Peyer's patch (tissue), 4 donors: ENCODE measurements around the gene ALB. TPM values are rescaled to one million over a fixed set of nuclear protein-coding genes. Genes with fewer than 3 reads are reported as not detected.

ENCODE experiments used
- DNase-seq, 3 donors: peaks; one replicate each; pipeline ENCODE4 v3.0.0-alpha.2; 2017 to 2019
- H3K27ac ChIP-seq, 4 donors: fragments of 200-600 bp; sonication (generic); one replicate each; pipeline ENCODE4 v1.5.1; 2016 to 2019
- H3K27me3 ChIP-seq, 2 donors: fragments of 200-600 bp; sonication (generic); one replicate each; pipeline ENCODE4 v1.5.1; 2019
- H3K36me3 ChIP-seq, 3 donors: fragments of 200-600 bp; sonication (generic); one replicate each; pipeline ENCODE4 v1.5.1; 2016 to 2019
- H3K4me1 ChIP-seq, 4 donors: fragments of 200-600 bp; sonication (generic); one replicate each; pipeline ENCODE4 v1.5.1; 2016 to 2019
- H3K4me3 ChIP-seq, 4 donors: fragments of 200-600 bp; sonication (generic); 1 replicate in 3 of 4; 2 replicates in 1 of 4; pipeline ENCODE4 v1.5.1; 2016 to 2019; ENCODE audit warnings: mild to moderate bottlenecking in 1 of 4
- H3K9me3 ChIP-seq, 4 donors: fragments of 200-600 bp; sonication (generic); one replicate each; pipeline ENCODE4 v1.5.1; 2016 to 2019; ENCODE audit warnings: mild to moderate bottlenecking in 1 of 4
- POLR2A ChIP-seq, 2 donors: fragments of 450-650 bp; IDR thresholded peaks; one replicate each; pipeline ENCODE4 v1.5.1; 2017; ENCODE audit warnings: antibody characterized with exemption in 2 of 2, mild to moderate bottlenecking in 2 of 2, moderate library complexity in 2 of 2
- total RNA-seq, 4 donors: library from RNA; depleted of rRNA; stranded (reverse); fragments of >200 nt; gene quantifications; one replicate each; pipeline ENCODE4 v1.1.0, GENCODE V29; 2016
- TF ChIP-seq, protein P1 (sequence below), 6 experiments: fragments of 450-650 bp in 4 of 6; fragments of 200-600 bp in 2 of 6; sonication (generic) in 1 of 6; IDR thresholded peaks; one replicate each; pipeline ENCODE4 v1.5.1; 2017 to 2019; ENCODE audit warnings: antibody characterized with exemption in 6 of 6, mild to moderate bottlenecking in 3 of 6, moderate library complexity in 1 of 6

ALB gene
- total RNA-seq, 4 donors from 2014 or later, result 0.66 to 2.5 TPM; not detected in 2

DNA sequence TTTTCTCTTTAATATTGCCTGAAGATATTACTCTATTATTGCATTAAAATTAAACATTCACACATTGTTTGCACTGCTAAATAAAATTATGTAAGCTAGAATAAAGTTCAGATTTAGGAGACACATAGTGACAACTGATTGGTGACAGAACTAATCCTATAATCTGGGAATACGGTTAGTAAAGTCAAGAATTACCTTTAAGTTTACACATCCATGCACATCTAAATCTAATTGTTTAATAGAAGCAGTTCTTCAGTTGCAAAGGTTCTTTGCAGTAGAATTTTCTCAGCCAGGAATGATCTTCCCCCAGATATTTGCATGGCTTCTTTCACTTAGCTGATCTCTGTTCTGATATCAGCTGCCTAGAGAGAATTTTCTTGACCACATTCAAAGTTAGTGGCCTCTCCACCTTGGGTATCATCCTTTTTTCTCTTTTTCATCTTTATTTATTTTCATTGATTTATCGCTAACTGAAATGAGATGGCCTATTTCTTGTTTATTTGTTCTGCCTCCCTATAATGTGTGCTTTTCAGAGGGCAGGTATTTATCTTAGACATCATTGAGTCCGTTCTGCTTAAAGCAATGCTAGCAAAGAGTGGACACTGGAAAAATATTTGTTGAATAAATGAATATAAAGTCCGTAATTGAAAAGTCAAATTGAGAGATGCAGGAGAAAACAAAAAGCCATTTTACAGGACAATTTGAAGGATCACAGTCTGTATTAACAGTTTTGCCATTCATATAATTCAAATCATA is 44.5 kb downstream of the ALB start:
- Histone ChIP-seq H3K27me3 (no peaks in the 10 kb centered on the region), H3K27ac (no peak overlapping the region), H3K4me3 (no peak overlapping the region), H3K36me3 (no peaks in the 10 kb centered on the region), H3K9me3 (no peaks in the 10 kb centered on the region), H3K4me1 (peaks cover 0 to under 1% (median 0%) of the 10 kb centered on the region in 4 donors)
- no peak for DNase-seq
- TF ChIP-seq POLR2A (IDR thresholded peaks at IDR 0.05), result no peak
- TF ChIP-seq, protein P1, sequence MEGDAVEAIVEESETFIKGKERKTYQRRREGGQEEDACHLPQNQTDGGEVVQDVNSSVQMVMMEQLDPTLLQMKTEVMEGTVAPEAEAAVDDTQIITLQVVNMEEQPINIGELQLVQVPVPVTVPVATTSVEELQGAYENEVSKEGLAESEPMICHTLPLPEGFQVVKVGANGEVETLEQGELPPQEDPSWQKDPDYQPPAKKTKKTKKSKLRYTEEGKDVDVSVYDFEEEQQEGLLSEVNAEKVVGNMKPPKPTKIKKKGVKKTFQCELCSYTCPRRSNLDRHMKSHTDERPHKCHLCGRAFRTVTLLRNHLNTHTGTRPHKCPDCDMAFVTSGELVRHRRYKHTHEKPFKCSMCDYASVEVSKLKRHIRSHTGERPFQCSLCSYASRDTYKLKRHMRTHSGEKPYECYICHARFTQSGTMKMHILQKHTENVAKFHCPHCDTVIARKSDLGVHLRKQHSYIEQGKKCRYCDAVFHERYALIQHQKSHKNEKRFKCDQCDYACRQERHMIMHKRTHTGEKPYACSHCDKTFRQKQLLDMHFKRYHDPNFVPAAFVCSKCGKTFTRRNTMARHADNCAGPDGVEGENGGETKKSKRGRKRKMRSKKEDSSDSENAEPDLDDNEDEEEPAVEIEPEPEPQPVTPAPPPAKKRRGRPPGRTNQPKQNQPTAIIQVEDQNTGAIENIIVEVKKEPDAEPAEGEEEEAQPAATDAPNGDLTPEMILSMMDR (IDR thresholded peaks at IDR 0.05), result no peak

- TF ChIP-seq, protein P1 (IDR thresholded peaks at IDR 0.05), result no peak
- TF ChIP-seq POLR2A (IDR thresholded peaks at IDR 0.05), result no peak
- no peak overlapping the region for H3K27ac ChIP-seq
- no peaks in the 10 kb centered on the region for H3K27me3 ChIP-seq
- no peaks in the 10 kb centered on the region for H3K36me3 ChIP-seq
- peaks cover 0 to 3% (median 0%) of the 10 kb centered on the region in 4 donors for H3K4me1 ChIP-seq
- H3K9me3 ChIP-seq, result no peaks in the 10 kb centered on the region
- no peak overlapping the region for H3K4me3 ChIP-seq
- DNase-seq, result no peak
Measured at GRCh38 chr4:73450398-73451004, 46.4 kb downstream of the ALB start.

DNA sequence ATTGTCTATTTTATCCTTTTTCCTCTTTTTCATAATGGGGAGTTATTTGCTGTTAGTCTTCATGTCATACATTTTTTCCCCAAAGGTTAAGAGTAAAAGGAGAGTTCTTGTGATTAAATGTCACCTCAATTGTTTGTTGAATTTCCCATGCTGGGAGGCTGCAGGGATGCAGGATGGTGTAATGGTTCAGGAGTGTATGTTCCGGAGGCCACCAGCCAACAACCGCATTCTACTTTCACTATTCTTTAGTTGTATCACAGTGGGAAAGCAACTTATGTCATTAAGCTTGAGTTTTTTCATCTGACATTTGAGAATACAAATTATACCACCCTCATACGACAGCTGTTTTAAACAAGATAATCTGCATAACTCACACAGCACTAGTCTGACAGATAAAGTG is 47.3 kb downstream of the ALB start:
- DNase-seq, result no peak

DNA sequence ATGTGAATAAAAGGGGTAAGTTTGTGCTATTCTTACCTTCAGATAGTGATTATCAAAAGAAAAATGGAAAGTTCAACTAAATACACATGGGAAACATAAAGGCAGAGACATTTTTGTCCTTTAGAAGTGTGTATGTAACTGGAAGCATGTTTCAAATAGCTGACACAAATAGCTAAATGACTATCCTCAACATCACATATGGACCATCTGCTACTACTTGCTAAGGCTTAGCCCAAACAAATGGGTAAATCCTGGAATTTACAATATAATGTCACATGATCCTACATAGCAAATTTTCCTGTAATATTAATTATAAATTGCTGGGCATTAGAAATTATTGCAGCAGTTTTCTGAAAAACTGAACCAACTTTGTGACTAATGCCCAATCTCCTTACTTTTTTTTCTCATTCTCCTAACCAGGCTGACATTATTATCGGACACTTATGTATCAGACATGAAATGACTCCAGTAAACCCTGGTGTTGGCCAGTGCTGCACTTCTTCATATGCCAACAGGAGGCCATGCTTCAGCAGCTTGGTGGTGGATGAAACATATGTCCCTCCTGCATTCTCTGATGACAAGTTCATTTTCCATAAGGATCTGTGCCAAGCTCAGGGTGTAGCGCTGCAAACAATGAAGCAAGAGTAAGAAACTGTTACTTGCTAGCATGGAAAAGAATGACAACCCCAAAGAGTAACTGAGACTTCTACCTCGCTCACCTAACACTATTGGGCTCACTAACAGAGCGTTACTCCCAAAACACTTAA is 48.1 kb downstream of the ALB start:
- H3K27ac ChIP-seq, result no peak overlapping the region
- H3K27me3 ChIP-seq, result no peaks in the 10 kb centered on the region
- no peak overlapping the region for H3K4me3 ChIP-seq
- H3K36me3 ChIP-seq, result no peaks in the 10 kb centered on the region
- no peaks in the 10 kb centered on the region for H3K9me3 ChIP-seq
- TF ChIP-seq, protein P1 (IDR thresholded peaks at IDR 0.05), result no peak
- no peak for TF ChIP-seq POLR2A (IDR thresholded peaks at IDR 0.05)
- peaks cover 0 to 3% (median 0%) of the 10 kb centered on the region in 4 donors for H3K4me1 ChIP-seq
- DNase-seq, result no peak

More for the DNA sequence above, 47.3 kb downstream of the ALB start:
- Histone ChIP-seq H3K9me3 (no peaks in the 10 kb centered on the region), H3K36me3 (no peaks in the 10 kb centered on the region), H3K4me3 (no peak overlapping the region), H3K4me1 (peaks cover 0 to 3% (median 0%) of the 10 kb centered on the region in 4 donors), H3K27me3 (no peaks in the 10 kb centered on the region), H3K27ac (no peak overlapping the region)
- TF ChIP-seq, protein P1 (IDR thresholded peaks at IDR 0.05), result no peak
- TF ChIP-seq POLR2A (IDR thresholded peaks at IDR 0.05), result no peak

- H3K9me3 ChIP-seq, result no peaks in the 10 kb centered on the region
- no peak for TF ChIP-seq POLR2A (IDR thresholded peaks at IDR 0.05)
- TF ChIP-seq, protein P1 (IDR thresholded peaks at IDR 0.05), result no peak
- peak overlapping the region in 1 of 4 donors; percentile 52 for H3K27ac ChIP-seq
- no peak overlapping the region for H3K4me3 ChIP-seq
- no peaks in the 10 kb centered on the region for H3K27me3 ChIP-seq
- DNase-seq, result peak in 1 of 3 donors; percentile 69
- peaks cover 0 to 3% (median 0%) of the 10 kb centered on the region in 4 donors for H3K4me1 ChIP-seq
- H3K36me3 ChIP-seq, result no peaks in the 10 kb centered on the region
Measured at GRCh38 chr4:73452953-73453700, 49.0 kb downstream of the ALB start.
